NCI-H226 (cell line): ENCODE results near the gene RPL4.
"Not testable (repeated sequence)": the region's sequence is repeated elsewhere in the genome, so short reads cannot be mapped to it uniquely, and the experiment has no call there.

Experiments used
- DNase-seq: peaks from one replicate; pipeline ENCODE4 v3.0.0-alpha.2; 2015

RPL4 gene

GRCh38 chr15:66489179-66489791 lies 15.4 kb downstream of the RPL4 start:
- no peak for DNase-seq

GRCh38 chr15:66488525-66488924 lies 16.1 kb downstream of the RPL4 start:
- DNase-seq, result no peak

DNA sequence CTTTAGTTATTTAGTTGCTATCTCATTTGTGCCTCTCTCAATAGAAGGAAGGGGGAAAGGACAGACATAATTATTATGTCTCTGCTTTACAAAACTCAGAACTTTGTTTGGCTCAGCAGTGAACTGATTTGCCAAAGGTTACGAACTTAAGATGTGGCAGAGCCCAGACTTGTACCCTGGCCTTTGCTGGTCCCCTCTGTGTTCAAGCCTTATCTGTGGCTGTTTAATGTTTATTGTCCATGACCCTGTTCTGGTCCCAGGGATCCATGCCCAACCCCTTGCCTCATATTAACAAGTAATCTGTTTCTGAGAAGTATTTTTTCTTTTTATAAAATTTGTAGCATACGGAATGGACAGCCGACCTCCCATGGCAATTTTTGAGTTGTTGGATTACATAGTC lies 17.8 kb downstream of the RPL4 start:
- no peak for DNase-seq

- DNase-seq, result no peak
Measured at GRCh38 chr15:66484539-66485112, 20.0 kb downstream of the RPL4 start.

DNA sequence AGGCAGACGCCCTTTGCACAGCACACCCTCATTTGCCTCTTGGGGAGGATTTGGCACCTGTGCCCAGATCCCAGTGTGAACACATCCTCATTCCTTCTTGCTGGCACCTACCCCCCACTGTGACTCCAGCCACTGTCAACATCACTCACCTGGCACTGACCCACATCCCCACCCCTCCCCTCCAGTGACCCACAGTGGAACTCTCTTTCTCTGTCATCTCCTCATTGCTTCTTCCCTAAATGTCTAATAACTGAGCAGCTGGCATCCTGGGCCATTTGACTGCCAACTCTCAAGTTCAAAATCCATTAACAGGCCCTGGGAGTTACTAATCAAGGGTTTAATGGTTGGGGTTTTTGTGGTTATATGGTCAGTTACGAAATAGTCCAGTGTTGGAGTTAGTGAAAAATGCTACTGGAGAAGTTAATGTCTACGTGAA lies 21.5 kb downstream of the RPL4 start:
- peak; percentile 45 for DNase-seq

DNA sequence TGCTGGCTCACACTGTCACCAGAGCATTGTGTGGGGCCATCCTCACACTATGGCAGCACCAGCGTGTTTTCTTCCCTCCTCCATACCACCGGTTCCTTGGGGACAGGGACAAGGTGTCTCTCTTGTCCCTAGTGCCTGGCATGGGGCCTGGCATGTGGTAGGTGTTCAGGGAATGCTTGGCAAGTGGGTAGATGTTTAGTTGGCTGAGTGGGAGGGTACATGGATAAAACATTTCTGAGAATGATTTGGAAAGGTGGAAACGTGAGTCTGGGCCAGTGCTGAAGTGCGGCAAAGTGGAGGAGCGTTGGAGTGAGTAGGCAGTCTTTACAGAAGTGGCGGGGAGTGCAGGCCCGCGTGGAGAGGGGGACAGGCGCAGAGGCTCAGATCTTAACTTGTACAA lies 22.1 kb downstream of the RPL4 start:
- DNase-seq, result no peak

GRCh38 chr15:66481107-66481856 lies 23.4 kb downstream of the RPL4 start:
- peak; percentile 72 for DNase-seq

DNA sequence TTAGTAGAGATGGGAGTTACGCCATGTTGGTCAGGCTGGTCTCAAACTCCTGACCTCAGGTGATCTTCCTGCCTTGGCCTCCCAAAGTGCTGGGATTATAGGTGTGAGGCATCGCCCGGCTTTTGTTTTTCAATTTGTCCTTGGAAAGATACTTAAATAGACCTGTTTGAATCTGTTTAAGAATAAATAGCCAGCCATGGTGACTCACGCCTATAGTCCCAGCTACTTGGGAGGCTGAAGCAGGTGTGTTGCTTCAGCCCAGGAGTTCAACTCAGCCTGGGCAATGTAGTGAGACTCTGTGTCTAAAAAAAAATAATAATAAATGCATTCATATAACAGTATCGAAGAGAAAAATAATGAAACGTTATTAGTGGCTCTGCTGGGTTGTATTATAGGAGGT lies 24.4 kb downstream of the RPL4 start:
- DNase-seq, result no peak

DNA sequence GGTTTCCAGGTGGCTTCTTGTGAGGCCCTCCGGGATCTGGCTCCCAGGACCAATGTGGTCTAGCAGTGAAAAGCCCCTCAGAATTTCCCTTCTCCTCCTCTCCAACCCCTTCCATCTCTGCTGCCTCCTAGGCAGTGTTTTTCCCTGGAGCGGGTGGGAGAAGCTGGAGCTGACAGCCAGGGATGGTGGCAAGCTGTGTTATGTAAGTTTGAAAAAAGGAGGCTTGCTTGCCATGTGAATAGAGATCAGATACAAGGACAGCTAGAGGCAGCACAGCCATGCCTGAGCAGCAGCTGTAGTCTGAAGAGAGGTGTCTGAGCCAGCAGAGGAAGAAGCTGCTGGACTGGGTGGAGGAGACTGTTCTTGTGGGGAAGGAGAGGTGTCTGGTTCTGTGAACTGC lies 27.6 kb downstream of the RPL4 start:
- no peak for DNase-seq

DNA sequence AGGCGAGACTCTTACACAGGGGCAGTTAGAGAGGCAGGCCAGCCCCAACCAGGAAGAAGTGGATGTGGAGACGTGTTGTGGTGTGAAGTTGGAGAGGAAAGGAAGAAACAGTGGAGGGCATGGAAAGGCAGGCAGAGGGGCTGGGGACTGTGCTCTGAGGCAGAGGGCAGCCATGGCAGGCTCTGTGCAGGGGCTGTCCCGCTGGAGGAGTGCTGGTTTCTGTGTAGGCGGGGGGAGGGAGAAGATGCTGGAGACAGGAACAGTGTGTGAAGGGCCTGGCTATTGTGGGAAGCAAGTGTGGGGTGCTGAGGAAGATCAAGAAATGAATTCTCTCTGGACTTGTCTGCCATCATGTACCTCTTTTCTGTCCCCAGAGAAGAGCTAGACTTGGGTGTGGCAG lies 28.1 kb downstream of the RPL4 start:
- DNase-seq, result no peak

GRCh38 chr15:66474963-66475362 lies 29.7 kb downstream of the RPL4 start:
- no peak for DNase-seq

GRCh38 chr15:66474135-66474534 lies 30.5 kb downstream of the RPL4 start:
- DNase-seq, result no peak

DNA sequence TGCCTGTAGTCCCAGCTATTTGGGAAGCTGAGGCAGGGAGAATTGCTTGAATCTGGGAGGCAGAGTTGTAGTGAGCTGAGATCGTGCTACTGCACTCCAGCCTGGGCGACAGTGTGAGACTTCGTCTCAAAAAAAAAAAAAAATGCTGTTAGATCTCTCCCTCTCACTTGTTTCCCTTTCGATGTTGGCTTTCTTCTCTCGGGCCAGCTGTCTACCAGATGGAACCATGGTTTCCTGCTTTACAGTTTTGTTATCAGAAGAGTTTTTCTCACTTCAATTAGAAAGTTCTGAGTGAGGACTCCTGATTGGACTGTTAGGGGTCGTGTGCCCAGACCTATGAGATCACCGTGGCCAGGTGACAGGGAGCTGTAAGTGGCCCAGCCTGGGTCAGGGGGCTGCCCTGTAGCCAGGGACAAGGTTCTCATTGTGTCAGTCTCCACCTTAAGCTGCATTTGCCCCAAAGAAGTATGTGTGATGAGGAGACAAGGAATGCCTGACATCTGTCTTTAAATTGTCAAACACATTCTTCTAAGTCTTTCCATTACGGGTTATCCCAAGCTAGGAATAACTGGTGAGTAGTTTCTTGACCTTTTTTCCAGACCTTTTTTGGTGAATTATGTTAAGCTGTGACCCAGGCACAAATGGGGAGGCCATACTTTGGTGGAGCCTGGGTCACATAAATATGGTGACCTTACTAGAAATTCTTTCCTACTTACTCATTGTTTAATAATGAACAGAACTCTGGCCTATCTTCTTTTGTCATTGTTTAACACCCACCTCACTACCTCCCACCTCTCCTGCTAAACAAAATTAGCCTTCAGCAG lies 32.3 kb downstream of the RPL4 start:
- DNase-seq, result no peak

- DNase-seq, result not testable (repeated sequence)
Measured at GRCh38 chr15:66470825-66471224, 33.8 kb downstream of the RPL4 start.

- DNase-seq, result not testable (repeated sequence)
Measured at GRCh38 chr15:66467162-66468040, 37.3 kb downstream of the RPL4 start.

- DNase-seq, result not testable (repeated sequence)
Measured at GRCh38 chr15:66465294-66465693, 39.4 kb downstream of the RPL4 start.

- no peak for DNase-seq
Measured at GRCh38 chr15:66462627-66463026, 42.0 kb downstream of the RPL4 start.

DNA sequence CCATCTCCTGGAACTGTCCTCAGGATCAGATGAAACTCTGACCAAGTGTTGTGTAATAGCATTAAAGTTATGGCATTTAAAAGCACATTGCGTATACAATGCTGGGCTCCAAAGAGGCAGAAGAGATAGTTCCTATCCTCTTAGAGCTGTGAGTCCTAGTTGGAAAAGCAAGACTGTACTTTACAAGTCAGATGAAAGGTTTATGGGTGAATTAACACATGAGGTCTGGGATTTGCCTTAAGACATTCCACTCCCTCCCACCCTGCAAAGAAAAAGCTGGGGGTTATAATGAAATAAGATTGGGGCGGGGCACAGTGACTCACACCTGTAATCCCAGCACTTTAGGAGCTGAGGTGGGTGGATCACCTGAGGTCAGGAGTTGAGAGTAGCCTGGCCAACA lies 42.7 kb downstream of the RPL4 start:
- no peak for DNase-seq

GRCh38 chr15:66461294-66461693 lies 43.4 kb downstream of the RPL4 start:
- not testable (repeated sequence) for DNase-seq

GRCh38 chr15:66459818-66460615 lies 44.6 kb downstream of the RPL4 start:
- peak; percentile 81 for DNase-seq

GRCh38 chr15:66456211-66456610 lies 48.4 kb downstream of the RPL4 start:
- no peak for DNase-seq
